Measurements from ENCODE around the gene CBARP.

DNA sequence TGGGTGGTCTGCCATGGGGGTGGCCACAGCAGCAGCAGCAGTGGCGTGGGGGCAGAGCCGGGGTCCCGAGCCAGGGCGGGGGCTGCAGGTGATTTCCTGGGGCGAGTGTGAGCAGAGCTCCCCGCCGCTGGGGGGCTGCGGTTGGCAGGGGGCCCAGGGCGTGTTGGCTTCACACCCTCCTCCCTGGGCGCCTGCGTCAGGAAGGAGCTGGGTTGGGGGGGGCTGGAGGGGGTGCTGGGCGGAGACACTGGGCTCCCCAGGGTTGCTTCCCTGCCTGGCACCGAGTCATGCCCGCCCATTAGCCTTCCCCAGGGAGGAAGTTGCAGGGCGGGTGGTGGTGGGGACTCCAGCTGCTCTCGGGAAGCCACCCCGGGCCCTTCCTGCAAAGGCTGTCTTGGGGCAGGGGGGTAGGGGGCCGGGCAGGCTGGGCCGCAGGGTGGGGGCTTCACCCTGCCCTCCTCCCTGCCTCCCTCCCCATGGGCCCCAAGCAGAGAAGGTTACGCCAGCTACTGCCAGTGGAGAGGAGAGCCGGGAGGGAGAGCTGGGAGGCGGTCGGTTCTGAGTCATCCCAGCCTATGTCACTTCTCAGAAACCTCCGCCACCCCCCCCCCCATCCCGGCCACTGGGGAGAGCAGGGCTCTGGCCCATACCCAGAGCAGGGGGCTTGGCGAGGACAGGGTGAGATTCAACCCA is 15.2 kb upstream of the CBARP start:
- TF ChIP-seq EZH2 (IDR thresholded peaks at IDR 0.05) (no peak), POLR2AphosphoS5 (IDR thresholded peaks at IDR 0.05; ENCODE audit: borderline replicate concordance, low read depth, low read length) (no peak; the same call in none of the 2 replicates), FOXP2 (optimal IDR thresholded peaks at IDR 0.05; ENCODE audit: control extremely low read depth, extremely low read length, insufficient read depth) (peak; percentile 65)
